GM12874 (cell line): Measurements from ENCODE around the gene SULF2.

Source experiments
- CTCF ChIP-seq: IDR thresholded peaks from 2 replicates; pipeline ENCODE4 v1.5.1; 2011; ENCODE audit warnings: low read depth, mild to moderate bottlenecking, control low read depth, low read length, moderate library complexity; ENCODE audit not compliant: insufficient read depth

The SULF2 gene

GRCh38 chr20:47737923-47738322 lies 47.4 kb downstream of the SULF2 start:
- TF ChIP-seq CTCF, result no peak

- TF ChIP-seq CTCF, result no peak
These were observed 48.6 kb downstream of the SULF2 start for GRCh38 chr20:47736570-47737152.

DNA sequence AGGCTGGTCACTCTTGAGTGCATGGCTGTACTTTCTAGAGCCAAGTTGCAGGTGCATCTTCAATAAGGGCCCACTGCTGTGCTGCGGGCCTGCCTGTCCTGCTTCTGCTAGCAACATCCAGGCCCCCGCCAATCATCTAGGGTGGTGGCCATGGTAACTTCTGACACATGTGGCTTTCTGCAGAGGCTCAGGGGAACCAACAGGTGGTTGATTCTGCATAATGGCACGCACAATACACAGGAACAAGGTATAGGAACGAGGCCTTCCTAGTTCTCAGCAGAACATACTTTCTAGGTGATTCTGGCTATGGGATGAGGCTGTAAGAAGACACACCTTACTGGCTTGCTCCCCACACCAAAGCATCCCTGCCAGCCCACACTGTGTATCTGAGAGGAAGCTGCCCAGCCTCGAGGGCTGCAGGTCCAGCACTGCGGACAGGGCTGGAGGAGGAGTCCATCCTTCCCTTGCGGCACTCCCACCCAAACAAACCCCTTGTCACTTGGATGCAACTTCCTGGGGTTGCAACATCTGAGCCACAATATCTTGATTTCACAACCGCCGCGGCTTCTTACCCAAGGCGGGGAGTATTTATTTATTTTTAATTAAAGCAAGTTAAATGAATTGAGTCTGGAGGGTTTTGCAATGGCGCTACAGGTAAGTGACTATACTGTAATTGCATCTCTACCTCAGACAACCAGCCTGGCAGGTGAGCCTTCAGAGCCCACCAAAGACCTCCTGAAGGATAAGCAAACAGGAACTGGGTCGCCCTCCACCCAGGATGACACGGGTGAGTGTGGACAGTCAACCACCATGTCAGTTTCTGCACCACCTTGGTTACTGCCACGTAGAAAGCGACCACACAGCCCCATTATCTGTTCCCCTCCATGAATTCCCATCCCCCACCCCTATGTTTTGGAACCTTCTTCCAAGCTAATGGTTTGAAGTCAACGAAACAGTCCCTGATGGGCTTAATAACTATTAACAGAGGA lies 49.6 kb downstream of the SULF2 start:
- no peak for TF ChIP-seq CTCF

DNA sequence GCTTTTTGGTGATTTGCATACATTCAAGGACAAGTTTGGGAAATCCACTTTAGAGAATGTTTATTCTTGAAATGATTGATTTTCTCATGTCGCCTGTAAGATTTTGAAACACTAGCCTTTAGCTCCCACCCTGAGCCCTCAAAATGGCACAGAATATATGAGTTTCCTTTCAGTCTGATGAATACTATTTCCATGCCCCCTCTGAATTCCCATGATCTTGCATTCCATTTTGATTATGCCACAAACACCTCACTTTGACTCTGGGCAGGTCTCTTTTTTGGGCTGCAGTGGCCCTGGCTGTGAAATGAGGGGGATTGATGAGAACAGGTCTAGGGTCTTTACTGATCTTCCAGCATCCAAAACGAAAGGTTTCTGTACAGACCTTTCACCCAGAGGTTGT lies 50.4 kb downstream of the SULF2 start:
- no peak for TF ChIP-seq CTCF

DNA sequence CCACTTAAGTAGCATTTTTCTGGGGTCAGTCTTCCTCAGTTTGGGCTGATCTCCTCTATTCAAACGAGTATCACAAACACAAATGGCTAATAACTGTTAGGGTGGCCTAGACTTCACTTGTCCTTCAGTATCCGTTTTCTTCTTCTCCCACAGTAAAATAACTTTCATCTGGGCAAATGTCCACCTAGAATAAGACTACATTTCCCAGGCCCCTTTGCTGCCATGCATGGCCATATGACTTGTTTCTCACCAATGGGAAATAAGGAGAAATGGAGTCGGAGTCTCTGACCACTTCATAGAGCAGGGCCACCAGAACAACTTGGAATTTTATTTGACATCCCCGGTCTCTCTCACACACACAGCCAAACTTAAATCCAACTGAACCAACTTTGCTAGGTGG lies 51.4 kb downstream of the SULF2 start:
- no peak for TF ChIP-seq CTCF

GRCh38 chr20:47730744-47731143 lies 54.5 kb downstream of the SULF2 start:
- TF ChIP-seq CTCF, result no peak

DNA sequence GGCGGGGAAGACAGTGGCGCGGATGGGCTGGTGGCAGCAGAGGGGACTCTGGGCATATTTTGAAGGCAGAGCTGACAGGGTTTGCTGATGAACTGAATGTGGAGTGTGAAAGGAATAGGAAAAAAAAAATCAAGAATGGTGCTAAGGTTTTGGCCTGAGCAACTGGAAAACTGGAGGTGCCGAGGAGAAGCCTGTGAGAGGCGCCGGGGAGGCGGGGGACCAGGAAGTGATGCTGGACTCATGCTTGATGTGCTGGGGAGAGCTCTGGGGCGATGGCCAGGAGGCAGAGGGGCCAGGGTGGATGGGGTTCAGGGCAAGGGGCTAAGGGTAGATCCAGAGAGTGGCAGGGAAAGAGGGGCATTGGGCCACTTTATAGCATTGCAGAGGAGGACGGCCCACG lies 55.8 kb downstream of the SULF2 start:
- no peak for TF ChIP-seq CTCF
